ENCODE measurements around the gene CRYGN.

Gene CRYGN, protein sequence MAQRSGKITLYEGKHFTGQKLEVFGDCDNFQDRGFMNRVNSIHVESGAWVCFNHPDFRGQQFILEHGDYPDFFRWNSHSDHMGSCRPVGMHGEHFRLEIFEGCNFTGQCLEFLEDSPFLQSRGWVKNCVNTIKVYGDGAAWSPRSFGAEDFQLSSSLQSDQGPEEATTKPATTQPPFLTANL

DNA sequence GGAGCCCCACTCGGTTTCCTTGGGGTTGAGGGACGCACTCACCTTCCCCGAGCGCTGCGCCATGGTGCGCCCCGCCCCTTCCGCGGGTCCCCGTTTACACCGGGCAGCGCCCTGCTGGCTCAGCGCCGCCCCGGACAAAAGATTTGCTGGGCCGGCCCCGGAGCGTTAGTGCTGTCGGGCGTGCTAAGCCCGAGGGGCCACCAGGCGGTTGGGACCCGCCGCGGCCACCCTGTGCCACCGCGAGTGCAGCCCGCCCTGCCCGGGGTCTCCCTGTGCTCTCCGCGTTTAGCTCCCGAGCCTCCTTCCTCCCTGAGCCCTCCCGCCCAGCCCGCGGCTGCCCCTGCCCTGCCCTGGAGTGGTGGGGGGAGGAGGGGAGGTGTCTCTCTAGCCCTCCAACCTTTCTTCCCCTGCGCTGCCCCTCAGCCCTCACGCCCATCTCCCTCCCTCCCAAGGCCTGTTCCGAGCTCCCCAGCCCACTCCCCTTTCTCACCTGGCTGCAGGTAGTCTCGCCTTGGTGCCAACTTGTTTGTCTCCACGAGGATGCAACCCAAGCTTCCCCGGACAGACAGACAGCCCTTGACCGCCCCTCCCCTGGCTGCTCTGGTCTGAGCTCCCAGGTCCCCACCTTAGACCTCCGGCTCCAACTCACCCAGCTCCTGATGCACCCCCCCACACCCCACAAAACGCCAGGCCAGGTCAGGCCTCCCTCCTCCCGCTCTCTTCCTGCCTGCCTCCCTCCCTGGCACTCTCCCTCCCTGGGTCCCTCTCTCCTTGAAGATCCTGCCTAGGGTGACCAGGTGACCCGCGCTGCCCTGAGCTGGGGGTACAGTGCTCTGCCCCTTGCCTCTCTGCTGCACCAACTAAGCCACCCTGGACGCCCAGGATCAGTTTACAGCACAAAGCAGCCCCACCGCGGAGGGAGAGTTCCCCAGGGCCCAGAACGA lies at the start of gene CRYGN:
CRYGN (minus strand) TSS at position 287 of the 944 bp plus-strand sequence; CDS start at position 63, 224 bp downstream.
- DNase-seq, result no peak

DNA sequence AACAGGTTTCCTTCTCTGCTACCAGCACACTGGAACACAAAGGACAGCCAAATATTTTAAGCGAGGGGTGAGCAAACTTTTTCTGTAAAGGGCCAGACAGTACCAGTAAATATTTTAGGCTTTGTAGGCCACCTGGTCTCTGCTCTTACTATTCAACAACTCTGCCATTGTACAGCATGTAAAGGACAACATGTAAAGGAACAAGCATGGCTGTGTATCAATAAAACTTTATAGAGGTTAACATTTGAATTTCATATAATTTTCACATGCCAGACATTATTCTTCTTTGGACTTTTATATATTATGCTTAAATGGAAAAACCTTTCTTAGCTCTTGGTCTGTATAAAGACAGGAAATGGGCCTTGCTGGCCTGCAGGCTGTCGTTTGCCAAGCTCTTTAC lies 49.6 kb upstream of the CRYGN start:
- no peak for DNase-seq

DNA sequence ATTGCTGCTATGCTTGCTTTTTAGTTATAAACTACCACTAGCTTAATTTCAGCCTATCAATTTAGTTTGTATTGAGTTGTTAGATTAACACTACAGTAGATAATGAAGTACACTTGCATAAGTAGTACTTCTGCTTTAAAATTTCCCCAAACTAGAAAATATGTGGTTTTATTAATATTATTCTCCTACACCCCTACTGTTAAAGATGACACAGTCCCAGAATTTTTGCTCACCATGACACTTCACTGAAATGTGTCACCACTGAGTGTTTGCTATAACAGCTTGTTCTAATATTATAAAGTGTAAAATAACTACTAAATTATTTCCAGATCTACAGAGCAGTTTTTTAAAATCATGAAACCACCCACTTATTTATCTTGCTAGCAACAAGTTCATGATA lies 48.2 kb upstream of the CRYGN start:
- no peak for DNase-seq

DNA sequence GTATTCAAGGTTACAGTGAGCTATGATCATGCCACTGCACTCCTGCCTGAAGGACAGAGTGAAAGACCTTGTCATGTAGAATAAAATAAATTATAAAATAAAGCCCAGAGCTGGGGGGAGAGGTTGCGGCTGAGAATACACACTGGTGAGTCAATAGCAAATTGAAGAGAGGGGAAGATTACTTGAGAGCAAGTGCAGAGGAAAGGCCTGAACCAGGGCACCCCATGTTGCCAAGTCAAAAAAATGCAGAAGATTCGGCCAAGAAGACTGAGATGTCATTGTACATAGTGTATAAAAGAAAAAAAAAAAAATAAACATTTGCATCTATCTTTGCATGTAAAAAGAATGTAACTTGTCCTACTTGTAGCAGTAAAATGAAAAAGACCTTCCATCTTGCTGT lies 47.3 kb upstream of the CRYGN start:
- no peak for DNase-seq

DNA sequence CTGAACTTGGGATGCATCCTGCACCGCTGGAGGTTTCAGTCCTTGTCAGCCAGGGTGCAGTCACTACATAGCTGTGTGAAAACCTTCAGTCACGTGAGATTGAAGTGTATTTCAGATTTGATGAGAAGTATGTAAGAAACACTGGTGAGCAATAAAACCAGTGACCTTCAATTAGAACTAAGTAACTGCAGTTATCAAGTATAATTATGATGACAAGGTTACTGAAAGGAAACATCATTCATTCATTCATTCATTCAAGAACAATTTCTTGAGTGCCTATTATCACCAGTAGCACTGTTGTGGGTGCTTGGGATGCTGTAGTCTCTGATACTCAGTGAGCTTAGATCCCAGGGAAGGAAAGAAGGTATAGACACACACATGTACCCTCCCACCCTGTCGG lies 46.1 kb upstream of the CRYGN start:
- no peak for DNase-seq

DNA sequence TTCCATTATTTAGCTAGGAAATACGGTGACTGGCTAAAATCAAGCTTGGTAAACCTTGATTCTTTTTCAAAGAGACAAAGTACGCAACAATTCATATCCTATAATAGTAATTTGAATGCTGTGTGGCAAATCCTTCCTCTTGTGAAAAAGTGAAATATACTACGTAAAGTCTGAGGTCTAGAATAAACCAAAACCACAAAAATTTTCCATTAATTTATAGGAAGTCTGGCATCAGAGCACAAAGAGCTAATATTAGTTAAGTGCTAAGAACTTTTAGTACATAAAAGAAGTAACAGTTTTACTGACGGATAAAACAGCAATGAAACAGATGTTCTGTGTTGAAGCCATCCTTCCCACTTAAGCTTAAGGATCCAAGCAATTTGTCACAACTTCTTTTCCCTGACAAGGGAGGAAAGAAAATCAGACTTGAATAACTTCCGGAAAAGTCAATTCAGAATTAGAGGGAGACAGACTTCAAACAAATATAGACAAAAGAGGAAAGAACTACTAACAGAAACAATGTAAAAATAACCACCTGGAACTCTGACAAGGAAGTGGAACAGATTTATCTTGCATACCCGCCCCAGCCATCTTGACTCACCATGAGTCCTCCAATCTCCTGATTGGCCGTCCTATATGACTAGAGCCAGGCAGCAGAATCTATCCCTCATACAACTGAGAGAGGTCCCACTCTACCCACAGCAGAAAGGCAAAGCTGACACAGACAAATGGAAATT lies 45.2 kb upstream of the CRYGN start:
- peak in 1 of 2 donors; percentile 25 for DNase-seq

DNA sequence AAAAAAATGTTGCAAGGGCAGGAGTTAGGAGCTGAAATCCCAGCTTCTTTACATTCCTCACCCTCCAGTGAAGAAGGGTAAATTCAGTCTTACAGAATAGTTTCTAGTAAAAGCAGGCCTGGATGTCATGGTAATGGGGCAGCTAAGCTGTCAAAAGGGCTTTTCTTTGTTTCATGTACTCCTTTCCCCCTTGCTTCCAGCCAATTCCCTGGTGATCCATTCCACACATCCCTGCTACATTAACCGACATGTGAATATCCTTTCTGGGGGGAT lies 43.7 kb upstream of the CRYGN start:
- no peak for DNase-seq

DNA sequence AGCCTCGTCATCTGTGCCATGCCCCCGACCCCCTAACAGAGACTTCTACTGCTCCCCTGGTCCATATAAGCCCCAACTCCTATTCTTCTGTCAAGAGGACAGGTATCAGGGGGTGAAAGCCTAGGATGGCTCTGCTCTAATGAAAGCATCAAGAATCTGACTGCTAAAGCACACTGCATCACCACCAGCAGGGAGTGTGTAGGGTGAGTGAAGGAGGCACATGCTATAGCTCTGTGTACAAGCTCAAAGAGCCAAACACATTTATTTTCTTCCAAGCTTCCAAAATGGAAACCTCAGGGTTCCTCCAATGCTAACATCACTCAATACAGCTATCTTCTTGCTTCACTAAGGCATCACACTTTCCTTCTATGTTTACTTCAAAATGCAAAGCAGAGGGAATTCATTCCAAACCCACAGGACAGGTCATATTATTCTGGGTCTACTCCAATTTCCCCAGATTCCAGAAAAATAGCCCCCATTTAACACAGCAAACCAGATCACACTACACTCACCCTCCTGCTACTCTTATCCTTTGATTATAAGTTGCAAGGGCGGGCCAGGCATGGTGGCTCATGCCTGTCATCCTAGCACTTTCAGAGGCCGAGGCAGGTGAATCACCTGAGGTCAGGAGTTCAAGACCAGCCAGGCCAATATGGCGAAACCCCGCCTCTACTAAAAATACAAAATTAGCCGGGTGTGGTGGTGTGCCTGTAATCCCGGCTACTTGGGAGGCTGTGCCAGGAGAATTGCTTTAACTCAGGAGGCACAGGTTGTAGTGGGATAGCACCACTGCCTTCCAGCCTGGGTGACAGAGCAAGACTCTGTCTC lies 43.2 kb upstream of the CRYGN start:
- DNase-seq, result no peak

DNA sequence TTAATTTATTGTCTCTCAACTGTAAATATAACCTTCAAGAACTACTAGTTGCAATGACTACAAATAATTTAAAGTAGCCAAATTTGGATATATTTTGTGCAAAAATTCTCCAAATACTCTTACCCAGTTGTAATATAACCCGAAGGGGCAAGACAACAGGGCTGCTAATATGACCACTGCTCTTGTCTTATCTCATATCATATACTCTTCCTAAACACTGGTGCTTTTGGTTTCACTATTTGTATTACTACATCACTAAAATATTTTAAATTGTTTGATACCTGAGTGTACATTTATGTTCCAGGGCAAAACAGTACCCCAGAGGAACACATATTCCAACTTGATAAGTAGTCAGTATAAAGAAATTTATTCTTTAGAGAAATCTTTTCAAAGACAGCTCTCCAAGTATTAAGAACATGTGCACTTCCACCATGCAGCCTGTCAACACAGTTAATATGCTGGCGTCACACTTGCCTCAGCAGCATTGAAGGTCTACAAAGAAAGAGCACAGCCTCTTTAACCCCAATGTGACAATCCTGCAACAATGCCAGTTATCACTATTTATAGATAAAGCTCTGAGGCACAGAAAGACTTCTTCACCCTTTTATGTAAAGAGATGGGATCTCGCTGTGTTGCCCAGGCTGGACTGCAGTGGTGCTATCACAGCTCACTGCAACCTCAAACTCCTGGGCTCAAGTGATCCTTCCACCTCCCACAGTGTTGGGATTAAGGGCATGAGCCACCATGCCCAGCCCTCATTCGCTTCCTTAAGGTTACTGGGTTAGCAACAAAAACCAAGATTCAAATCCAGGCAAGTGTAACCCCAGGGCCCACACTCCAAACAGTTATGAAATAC lies 41.9 kb upstream of the CRYGN start:
- DNase-seq, result no peak

DNA sequence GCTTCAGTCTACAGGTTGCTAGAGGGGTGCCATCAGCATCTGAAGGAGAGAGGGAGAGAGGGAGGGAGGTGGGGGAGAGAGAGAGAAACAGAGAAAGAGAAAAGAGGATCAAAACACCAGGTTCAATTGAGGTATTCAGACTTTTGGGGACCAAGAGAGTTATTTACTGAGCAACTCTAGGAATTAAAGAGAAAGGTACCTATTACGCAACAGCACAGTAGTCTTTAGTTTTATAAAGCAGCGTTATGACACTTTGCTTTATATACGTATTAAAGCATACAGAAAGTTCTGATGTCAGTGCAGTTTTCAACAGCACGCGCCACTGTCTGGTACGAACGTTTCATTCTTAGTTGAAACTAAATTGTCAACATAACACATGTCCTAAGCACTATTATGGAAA lies 37.9 kb upstream of the CRYGN start:
- no peak for DNase-seq

DNA sequence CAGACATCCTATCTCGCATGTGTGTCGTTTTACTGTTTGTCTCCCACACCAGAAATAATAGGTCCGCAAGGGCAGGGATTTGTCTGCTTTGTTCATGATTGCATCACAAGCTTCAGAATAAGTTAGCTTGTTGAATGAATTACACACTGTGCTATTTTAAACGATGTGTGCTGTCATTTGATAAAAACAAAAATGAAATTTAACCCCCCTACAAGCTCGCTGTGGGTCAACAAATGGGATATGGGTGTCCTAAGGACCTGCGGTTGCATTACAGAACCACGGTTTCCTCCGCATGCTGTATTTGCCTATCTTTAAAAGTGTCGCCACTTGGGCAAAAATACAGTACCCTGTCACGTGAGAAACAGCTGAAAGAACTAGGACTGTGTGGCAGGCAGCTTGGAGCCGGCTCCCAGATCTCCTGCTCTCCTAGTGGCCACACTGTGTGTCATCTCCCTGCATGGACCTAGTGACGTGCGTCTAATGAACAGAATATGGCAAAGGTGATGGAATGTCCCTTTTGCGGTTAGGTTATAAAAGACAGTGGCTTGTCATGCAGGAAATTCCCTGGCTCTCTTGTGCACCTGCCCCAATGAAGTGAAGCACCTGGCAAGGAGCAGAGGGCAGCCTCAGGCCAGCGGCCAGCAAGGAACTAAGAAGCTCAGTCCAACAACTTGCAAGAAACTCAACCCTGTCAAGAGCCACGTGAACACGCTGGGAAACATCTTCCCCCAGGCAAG lies 32.9 kb upstream of the CRYGN start:
- DNase-seq, result no peak

DNA sequence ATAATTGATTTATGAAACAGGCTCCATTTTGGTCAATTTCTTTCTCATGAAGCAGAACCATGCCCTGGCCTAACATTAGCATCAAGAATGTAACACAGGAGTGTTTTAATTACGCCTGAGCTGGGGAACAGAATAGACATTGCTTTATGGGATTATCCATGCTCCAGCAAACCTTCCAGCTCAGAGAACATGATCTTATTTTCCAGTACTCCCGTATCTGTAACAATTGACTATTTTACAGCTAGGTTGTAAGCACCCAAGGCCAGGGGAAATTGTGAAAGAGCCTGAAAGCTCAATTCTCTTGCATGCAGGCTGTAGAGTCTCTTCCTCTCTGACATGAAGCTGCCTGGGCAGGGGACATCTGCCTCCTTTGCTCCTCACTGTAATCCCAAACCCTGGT lies 30.8 kb upstream of the CRYGN start:
- no peak for DNase-seq

DNA sequence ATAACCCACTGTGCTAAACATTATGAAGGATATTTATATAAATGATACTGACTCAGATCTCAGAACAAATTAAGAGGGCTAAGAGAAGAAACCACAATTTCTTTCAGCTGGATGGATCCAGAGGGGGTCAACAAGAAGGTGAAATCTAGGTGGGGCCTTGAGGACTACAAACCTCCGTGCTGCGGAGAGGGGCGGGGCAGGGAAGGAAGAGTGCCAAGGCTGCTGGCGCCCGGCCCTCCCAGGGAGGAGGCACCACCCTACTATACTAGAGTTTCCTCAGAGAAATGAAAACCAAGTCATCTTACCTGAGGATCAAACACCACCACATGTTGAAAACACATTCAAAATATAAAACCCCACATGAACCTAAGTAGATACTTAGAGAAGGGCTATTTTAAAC lies 29.3 kb upstream of the CRYGN start:
- no peak for DNase-seq

DNA sequence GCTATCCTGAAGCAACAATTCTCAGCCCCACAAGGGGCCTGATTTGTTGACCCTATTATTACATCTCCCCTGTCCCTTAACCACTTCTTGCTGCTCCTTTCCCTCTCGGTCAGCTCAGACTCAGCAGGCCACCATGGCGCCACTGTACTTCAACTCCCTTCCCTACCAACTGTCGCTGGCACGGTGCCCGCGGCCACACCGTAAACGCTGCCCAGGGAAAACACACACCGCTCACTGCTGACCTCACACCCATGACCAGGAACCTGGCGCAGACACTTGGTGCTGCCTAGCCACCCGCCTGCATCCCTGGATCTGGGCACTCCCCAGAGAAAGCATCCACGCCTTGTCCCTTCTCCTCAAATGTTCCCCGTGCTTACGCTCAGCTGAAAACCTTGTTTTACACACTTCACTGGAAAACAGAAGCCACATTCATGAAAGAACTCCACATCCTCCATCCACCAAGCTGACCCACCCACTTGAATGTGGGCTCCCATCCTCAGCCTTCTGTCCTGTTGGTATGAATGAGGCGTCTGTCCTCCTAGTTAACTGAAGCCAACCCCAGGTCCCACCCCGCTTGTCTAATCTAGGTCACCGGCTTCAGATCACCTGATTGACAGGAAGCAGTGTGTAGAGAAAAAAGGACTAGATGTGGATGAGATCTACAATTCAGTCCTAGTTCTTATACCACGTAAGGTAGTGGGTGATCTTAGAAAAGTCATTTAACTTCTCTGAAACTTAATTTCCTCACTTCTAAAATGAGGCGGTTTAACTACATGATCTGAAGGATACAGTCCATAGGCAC lies 28.5 kb upstream of the CRYGN start:
- no peak for DNase-seq

DNA sequence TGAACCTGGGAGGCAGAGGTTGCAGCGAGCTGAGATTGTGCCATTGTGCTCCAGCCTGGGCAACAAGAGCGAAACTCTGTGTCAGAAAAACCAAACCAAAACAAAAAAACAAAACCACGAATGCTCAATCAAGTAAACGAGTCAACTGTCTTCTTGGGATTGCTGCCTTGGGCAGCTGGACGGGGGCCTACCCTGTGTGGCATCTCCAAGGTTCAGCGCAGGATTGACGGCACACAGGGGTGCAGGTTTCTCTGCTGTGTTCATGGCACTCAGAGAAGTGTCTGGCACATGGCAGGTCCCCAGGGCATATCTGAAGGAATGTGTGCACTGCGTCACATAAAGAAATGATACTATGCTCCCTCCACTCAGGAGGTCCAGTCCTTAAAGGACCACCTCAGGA lies 25.2 kb upstream of the CRYGN start:
- no peak for DNase-seq

DNA sequence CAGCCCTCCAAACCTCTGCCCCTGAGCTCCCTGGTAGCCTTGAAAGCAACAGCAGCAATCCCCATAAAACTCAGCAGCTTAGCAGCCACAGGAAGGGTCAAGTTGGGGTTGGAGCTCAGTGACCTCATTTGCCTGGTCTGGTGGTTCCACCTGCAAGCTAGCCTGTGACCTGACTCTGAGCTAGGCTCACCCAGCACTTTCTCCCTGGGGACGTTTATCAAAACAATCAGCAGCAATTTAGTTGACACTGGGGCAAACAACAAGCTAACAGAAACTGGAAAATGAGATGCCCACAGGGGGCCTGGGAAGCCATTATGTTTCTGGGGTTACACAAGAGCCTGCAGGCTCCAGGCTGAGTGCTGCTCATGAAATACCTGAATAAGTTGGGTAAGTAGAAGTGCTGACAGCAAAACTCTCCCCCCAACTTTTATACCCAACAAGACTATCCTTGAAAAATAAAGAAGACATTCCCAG lies 22.4 kb upstream of the CRYGN start:
- no peak for DNase-seq

DNA sequence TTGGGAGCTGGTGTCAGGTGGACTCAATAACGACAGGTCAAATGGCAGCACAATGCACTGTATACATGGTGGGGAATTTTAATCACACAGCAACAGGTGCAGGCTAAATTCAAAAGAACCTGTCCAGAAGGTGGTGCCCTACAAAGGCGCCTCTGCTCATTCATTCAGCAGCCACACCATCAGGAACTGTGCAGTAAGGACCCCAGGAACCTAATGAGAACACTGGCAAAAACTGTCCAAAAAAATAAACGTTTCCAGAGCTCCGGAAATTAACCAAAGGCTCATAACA lies 21.9 kb upstream of the CRYGN start:
- no peak for DNase-seq

DNA sequence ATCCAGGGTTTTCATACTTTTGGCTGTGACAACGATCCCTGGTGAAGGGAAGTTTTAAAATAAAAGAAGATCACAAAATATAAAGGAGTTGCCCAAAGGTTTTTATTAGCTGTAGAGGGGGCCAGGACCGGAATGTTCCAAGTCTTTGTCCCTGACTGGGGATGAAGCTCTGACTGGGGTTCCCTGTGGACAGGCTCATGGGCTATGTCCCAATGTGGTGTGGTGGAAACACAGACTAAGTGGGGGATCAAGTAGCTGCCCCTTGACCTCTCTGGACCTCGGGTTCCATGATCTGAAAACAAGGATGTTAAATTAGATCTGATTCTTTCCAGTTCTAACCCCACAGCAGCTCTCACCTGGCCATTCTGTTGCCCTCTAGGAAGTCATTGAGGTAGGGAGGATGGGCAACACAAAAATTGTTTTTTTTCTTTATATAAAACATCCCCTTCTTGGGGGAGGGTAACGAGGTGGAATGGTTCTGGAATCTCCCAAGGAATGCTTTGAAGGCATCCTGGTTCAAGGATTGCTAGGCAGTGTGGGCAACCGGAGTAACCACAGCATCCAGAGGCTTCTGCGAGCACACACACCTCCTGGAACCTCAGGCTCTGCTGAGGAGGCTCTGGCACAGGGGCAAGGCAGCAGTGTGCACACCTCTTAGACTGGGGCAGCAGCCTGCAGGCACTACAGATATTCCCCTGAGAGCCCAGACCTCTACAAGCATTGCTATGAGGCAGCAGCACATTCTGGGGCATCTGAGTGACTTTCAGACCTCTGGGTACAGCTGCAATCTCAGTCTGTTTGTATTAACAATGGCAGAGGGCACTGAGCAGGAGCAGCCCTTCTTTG lies 21.4 kb upstream of the CRYGN start:
- no peak for DNase-seq

DNA sequence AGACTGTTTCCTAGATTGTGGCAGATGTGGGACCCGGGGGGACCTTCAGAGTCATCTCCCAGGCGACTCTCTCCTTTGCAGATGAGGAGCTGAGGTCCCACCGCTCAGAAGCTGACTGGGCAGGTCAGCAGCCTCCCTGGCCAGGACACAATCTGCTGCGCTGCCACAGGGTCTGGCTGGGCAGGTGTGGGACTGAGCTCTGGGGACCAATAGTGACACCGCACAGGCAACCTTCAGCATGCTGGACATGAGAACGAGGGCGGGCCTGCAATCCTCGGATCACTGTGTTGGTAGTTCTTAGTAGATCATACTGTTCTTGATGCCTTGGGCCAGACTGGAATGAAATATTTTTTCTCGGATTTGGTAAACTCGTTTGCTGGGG lies 20.5 kb upstream of the CRYGN start:
- no peak for DNase-seq
